Measurements from ENCODE around the gene UBQLN4.

DNA sequence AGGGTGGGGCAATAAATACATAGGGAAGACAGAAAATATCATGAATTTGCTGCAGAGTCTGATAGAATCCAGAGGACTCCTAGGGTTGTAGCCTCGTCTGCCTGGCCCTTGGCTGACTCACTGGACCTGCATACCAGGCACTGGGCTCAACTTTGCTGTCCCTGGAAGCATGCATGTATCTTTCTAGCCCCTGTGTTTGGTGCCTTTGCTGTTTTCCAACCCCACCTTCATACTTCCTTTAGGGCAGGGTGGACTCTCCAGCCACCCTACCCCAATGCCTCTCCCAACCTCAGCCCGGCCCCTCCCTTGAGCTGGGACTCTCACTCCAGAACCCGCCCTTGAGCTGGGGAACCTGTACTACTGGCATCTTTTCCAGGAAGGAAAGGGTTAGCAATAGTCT lies 8.6 kb upstream of the UBQLN4 start:
- TF ChIP-seq, protein P1, sequence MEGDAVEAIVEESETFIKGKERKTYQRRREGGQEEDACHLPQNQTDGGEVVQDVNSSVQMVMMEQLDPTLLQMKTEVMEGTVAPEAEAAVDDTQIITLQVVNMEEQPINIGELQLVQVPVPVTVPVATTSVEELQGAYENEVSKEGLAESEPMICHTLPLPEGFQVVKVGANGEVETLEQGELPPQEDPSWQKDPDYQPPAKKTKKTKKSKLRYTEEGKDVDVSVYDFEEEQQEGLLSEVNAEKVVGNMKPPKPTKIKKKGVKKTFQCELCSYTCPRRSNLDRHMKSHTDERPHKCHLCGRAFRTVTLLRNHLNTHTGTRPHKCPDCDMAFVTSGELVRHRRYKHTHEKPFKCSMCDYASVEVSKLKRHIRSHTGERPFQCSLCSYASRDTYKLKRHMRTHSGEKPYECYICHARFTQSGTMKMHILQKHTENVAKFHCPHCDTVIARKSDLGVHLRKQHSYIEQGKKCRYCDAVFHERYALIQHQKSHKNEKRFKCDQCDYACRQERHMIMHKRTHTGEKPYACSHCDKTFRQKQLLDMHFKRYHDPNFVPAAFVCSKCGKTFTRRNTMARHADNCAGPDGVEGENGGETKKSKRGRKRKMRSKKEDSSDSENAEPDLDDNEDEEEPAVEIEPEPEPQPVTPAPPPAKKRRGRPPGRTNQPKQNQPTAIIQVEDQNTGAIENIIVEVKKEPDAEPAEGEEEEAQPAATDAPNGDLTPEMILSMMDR (IDR thresholded peaks at IDR 0.05), result no peak
- TF ChIP-seq POLR2A (IDR thresholded peaks at IDR 0.05), result no peak

All from breast epithelium (tissue), 3 donors.